OCI-LY3 (cell line): ENCODE results near the gene TYRO3.

Experiments
- H2AFZ ChIP-seq: fragments of 200-600, 300-600 bp; shearing (Covaris generic); 2 replicates; pipeline ENCODE4 v1.6.0; 2014; ENCODE audit warnings: antibody characterized with exemption, low read depth, low read length
- H3K27ac ChIP-seq: fragments of 200-600, 300-600 bp; sonication (generic); 2 replicates; pipeline ENCODE4 v1.5.1; 2014; ENCODE audit warnings: mild to moderate bottlenecking, low read length, moderate library complexity, mixed read lengths
- H3K27me3 ChIP-seq: fragments of 200-600, 300-600 bp; sonication (generic); 2 replicates; pipeline ENCODE4 v1.6.1; 2014; ENCODE audit warnings: low read depth, low read length, mixed read lengths
- H3K36me3 ChIP-seq: fragments of 200-600, 300-600 bp; sonication (generic); replicated peaks from 2 replicates; pipeline ENCODE3; 2014; ENCODE audit warnings: low read depth, low read length, mixed read lengths
- H3K4me1 ChIP-seq: fragments of 300-600, 200-600 bp; sonication (generic); 2 replicates; pipeline ENCODE4 v1.6.1; 2014; ENCODE audit warnings: low read length, mixed read lengths
- H3K4me2 ChIP-seq: fragments of 200-600, 300-600 bp; sonication (generic); 2 replicates; pipeline ENCODE4 v1.6.1; 2014; ENCODE audit warnings: low read length, mixed read lengths
- H3K4me3 ChIP-seq: fragments of 300-600, 200-600 bp; sonication (generic); 2 replicates; pipeline ENCODE4 v1.5.1; 2014; ENCODE audit warnings: antibody characterized with exemption, mild to moderate bottlenecking, low read length, moderate library complexity
- H3K79me2 ChIP-seq: fragments of 300-600, 200-600 bp; shearing (Covaris generic); 2 replicates; pipeline ENCODE4 v1.6.1; 2014; ENCODE audit warnings: mild to moderate bottlenecking, low read length, mixed read lengths
- H3K9ac ChIP-seq: fragments of 300-600, 200-600 bp; shearing (Covaris generic); 2 replicates; pipeline ENCODE4 v1.6.0; 2014; ENCODE audit warnings: mild to moderate bottlenecking, low read length, moderate library complexity
- H3K9me3 ChIP-seq: fragments of 200-600, 300-600 bp; shearing (Covaris generic); 2 replicates; pipeline ENCODE4 v1.6.1; 2014; ENCODE audit warnings: low read length, mixed read lengths; ENCODE audit not compliant: insufficient read depth
- H4K20me1 ChIP-seq: fragments of 200-600, 300-600 bp; sonication (generic); 2 replicates; pipeline ENCODE4 v1.6.1; 2016; ENCODE audit warnings: low read length, mixed read lengths; ENCODE audit not compliant: insufficient read depth
- CTCF ChIP-seq: fragments of 200-600, 300-600 bp; sonication (generic); IDR thresholded peaks from 2 replicates; pipeline ENCODE4 v1.5.1; 2014; ENCODE audit warnings: antibody characterized with exemption, low read length, low read depth
- EZH2phosphoT487 ChIP-seq: fragments of 200-600 bp; shearing (Covaris generic); IDR thresholded peaks from 2 replicates; pipeline ENCODE4 v1.6.1; 2018; ENCODE audit warnings: antibody characterized with exemption, mixed run types, low read depth

TYRO3 gene

GRCh38 chr15:41629883-41630282 lies 70.9 kb downstream of the TYRO3 start:
- Histone ChIP-seq H3K9me3 (no peaks in the 10 kb centered on the region), H2AFZ (no peak overlapping the region), H3K27me3 (no peaks in the 10 kb centered on the region), H3K9ac (no peak overlapping the region), H4K20me1 (no peaks in the 10 kb centered on the region), H3K79me2 (no peaks in the 10 kb centered on the region), H3K4me1 (peaks cover 12% of the 10 kb centered on the region), H3K27ac (no peak overlapping the region), H3K4me3 (no peak overlapping the region), H3K4me2 (no peak overlapping the region), H3K36me3 (no peaks in the 10 kb centered on the region)
- no peak for TF ChIP-seq EZH2phosphoT487
- no peak for TF ChIP-seq CTCF

DNA sequence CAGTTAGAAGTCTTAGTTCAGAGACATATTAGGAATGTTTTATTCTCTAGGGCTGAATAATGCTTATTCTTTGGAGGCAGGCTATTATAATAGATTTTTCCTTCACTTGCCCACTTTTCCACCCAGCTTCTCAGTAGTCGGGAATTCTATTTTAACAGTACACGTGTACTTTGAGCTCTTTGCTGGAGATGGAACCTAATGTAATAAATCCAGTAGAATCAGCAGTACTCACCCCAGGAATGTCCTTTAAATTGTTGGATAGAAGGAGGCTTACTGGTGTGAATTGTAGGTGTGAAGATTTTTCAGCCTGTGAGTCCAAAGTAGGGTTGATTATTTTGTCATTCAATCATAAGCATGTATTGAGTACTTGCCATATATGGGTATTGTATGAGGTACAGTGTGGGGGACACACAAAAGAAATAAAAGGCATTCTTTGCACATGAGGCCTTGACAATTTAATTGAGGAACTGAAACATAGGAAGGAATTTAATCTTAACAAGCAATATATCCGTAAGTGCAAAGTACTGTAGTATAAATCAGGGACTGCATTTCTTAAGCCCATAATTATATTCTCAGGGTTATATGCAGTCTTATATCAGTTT lies 71.7 kb downstream of the TYRO3 start:
- no peak overlapping the region for H3K4me2 ChIP-seq

DNA sequence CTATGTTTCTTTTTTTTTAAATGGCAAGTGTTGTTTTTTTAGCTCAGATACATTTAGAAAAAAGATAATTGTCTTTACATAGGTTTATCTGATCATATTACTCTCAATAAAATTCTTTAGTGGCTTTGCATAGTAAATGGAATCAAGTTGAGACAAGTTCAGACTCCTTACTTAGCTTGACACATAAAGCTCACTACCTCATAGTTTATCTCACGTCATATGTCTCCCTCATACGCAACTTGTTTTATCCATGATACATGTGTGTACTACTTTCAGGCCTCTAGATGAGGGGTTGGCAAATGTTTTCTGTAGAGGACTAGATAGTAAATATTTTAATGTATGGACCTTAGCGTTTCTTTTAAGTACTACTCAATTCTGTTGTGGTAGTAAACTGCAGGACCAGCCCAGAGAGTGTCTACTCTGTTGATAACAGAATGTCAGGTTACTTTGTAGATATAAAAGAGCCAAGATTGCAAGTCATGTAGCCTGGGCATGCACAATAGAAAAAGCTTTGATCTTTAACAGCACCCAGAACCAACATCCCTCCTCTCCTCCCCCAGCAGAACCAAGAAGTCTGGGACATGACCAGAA lies 73.0 kb downstream of the TYRO3 start:
- Histone ChIP-seq H3K79me2 (no peaks in the 10 kb centered on the region), H3K4me3 (no peak overlapping the region), H3K27ac (no peak overlapping the region), H4K20me1 (no peaks in the 10 kb centered on the region), H3K4me2 (no peak overlapping the region), H3K27me3 (no peaks in the 10 kb centered on the region), H3K9me3 (no peaks in the 10 kb centered on the region), H3K9ac (no peak overlapping the region), H3K36me3 (no peaks in the 10 kb centered on the region), H3K4me1 (peaks cover 12% of the 10 kb centered on the region), H2AFZ (no peak overlapping the region)
- TF ChIP-seq CTCF (no peak), EZH2phosphoT487 (no peak)

More for the DNA sequence above, 71.7 kb downstream of the TYRO3 start:
- Histone ChIP-seq H3K27ac (no peak overlapping the region), H3K27me3 (no peaks in the 10 kb centered on the region), H3K79me2 (no peaks in the 10 kb centered on the region), H3K36me3 (no peaks in the 10 kb centered on the region), H3K9ac (no peak overlapping the region), H2AFZ (no peak overlapping the region), H3K9me3 (no peaks in the 10 kb centered on the region), H3K4me1 (peaks cover 12% of the 10 kb centered on the region), H4K20me1 (no peaks in the 10 kb centered on the region), H3K4me3 (no peak overlapping the region)
- TF ChIP-seq CTCF (no peak), EZH2phosphoT487 (no peak)
